ENCODE data around the gene LRFN4.
"Not testable (repeated sequence)": the region's sequence is repeated elsewhere in the genome, so short reads cannot be mapped to it uniquely, and the experiment has no call there.

LRFN4 gene

GRCh38 chr11:66856496-66857233, at the start of gene LRFN4:
TSS of gene LRFN4 (plus strand) at chr11:66857064. CDS start at chr11:66857745, 681 bp downstream.
- peak in 37 of 56 donors; percentile 34 to 97 (median 73) for DNase-seq

DNA sequence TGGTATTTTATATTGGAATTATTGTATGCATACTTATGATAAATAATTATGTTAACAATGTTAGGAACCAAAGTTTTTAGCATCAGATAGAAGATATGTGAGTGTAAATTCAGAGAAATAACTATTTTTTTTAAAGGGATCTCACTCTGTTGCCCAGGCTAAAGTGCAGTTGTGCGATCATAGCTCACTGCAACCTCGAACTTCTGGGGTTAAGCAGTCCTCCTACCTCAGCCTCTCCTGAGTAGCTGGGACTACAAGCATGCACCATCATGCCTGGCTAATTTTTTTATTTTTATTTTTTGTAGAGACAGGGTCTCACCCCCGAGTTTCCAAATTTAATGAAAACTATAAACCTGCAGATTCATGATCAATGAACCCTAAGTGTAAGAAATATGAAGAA, 47.3 kb upstream of the LRFN4 start:
- no peak for DNase-seq

GRCh38 chr11:66810576-66811185, 46.2 kb upstream of the LRFN4 start:
- DNase-seq = no peak

- no peak for DNase-seq
These were observed 42.2 kb upstream of the LRFN4 start for GRCh38 chr11:66814678-66815077.

- DNase-seq = no peak
These were observed 41.2 kb upstream of the LRFN4 start for GRCh38 chr11:66815646-66816045.

- DNase-seq = no peak
These were observed 38.5 kb upstream of the LRFN4 start for GRCh38 chr11:66818231-66818955.

- DNase-seq = no peak
These were observed 36.5 kb upstream of the LRFN4 start for GRCh38 chr11:66820381-66820780.

DNA sequence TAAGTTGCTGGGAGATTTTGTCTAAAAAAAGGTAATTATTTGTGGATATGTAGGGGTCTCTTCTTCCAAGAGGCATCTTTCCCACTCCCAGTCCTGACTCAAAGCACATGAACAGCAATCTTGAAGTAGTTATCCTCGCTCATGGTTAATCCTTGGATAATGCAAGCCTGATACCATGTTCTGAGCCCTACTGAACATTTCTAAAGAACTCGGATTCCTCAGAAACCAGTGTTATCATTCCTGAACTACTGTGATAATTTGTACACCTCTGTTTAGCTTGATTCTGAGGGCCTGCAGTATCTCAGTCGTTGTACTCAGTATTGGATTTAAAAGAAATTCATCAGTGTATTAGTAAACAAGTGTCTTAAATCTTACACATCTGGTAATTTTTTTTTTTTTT, 36.0 kb upstream of the LRFN4 start:
- DNase-seq = no peak

DNA sequence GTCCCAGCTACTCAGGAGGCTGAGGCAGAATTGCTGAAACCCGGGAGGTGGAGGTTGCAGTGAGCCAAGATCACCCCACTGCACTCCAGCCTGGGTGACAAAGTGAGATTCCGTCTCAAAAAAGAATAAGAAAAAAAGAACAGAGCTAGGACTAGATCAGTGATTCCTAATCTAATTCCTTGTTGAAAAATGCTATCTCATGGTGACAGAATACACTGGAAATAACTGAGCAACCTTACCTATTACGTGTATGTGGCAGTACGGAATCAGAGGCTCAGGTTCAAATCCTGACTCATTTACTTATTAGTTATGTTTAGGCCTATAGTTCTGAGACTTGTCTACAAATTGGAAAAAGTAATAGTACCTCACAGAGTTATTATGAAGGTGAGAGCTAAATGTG, 33.2 kb upstream of the LRFN4 start:
- DNase-seq = no peak

DNA sequence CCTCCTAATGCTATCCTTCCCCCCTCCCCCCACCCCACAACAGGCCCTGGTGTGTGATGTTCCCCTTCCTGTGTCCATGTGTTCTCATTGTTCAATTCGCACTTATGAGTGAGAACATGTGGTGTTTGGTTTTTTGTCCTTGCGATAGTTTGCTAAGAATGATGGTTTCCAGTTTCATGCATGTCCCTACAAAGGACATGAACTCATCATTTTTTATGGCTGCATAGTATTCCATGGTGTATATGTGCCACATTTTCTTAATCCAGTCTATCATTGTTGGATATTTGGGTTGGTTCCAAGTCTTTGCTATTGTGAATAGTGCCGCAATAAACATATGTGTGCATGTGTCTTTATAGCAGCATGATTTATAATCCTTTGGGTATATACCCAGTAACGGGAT, 32.3 kb upstream of the LRFN4 start:
- DNase-seq = not testable (repeated sequence)

- no peak for DNase-seq
These were observed 22.4 kb upstream of the LRFN4 start for GRCh38 chr11:66834539-66834845.

DNA sequence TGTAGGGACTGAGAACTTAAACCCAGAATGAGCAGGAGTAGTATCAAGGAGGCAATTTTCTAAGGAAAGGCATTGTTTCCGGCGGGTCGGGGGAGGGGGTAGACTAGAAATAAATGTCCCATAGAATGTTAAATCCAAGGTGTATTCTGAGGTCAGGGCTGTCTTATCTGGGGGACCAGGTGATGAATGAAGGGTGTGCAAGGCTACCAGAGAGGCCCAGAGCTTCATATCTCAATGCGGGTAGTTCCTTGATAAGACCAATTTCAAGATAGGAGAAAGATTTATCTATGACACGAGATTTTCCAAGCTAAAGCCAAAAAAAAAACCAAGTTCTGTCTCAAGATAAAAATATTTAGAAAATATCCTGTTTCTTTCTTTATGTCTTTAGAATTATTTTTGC, 21.9 kb upstream of the LRFN4 start:
- DNase-seq = no peak

DNA sequence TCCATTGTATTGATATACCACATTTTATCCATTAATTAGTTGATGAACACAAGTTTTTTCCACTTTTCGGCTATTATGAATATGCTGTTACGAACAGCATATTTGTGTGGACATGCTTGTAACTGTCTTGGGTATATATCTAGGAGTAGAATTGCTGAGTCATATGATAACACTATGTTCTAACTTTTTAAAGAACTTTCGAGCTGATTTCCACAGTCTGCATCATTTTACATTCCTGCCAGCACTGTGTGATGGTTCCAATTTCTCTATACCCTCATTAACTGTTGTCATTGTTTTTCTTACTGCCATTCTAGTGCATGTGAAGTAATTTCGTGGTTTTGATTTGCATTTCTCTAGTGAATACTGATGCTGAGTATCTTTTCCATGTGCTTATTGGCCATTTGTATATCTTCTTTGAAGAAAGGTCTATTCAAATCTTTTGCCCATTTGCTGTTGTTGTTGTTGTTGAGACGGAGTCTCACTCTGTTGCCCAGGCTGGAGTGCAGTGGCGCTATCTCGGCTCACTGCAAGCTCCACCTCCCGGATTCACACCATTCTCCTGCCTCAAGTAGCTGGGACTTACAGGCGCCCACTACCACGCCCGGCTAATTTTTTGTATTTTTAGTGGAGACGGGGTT, 21.0 kb upstream of the LRFN4 start:
- no peak for DNase-seq

DNA sequence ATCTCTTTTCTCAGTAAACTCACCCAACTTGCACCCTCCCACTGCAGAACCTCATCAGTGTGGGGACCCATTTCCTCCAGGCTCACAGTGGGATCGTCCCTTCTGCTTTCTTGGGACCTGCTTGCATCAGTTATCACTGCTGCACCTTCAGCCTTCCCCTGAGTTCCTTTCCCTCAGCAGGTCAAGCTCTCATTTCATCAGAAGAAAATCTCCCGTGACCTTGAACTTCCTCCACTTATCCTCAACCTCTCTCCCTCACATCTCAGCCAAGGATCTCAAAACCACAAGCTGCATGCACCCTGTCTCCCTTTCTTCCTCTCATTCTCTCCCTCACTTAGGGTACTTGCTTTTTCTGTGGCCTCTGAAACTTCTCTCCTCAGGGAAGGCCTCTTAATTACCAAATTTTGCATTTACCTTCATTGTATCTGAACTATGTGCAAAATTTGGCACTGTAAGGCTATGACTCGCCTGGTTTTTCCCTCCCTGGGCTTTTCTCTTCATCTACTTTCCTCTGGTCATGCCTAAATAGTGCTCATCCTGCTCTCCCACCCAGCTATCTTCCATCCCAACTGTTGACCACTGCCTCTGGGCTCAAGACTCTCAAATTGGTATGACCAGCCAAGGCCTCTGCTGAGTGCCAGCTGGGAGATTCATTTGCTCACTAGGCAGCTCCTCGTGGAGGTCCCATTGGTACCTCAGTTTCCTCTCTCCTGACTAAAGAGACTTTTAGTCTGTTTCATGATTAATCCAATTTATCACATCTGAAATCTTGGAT, 16.4 kb upstream of the LRFN4 start:
- DNase-seq = no peak

DNA sequence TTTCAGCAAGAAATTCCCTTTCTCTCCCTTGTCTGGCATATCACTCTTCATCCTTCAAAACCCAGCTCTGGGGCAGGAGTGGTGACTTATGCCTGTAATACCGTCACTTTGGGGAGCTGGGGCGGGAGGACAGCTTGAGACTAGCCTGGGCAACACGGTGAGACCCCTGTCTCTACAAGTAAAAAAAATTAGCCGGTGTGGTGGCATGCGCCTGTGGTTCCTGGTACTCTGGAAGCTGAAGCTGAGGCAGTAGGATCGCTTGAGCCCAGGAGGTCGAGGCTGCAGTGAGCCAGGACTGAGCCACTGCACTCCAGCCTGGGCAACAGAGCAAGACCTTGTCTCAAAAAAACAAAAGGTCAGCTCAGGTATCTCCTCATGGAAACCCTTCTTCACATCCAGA, 15.0 kb upstream of the LRFN4 start:
- DNase-seq = no peak

GRCh38 chr11:66842501-66842895, 14.4 kb upstream of the LRFN4 start:
- DNase-seq = no peak

DNA sequence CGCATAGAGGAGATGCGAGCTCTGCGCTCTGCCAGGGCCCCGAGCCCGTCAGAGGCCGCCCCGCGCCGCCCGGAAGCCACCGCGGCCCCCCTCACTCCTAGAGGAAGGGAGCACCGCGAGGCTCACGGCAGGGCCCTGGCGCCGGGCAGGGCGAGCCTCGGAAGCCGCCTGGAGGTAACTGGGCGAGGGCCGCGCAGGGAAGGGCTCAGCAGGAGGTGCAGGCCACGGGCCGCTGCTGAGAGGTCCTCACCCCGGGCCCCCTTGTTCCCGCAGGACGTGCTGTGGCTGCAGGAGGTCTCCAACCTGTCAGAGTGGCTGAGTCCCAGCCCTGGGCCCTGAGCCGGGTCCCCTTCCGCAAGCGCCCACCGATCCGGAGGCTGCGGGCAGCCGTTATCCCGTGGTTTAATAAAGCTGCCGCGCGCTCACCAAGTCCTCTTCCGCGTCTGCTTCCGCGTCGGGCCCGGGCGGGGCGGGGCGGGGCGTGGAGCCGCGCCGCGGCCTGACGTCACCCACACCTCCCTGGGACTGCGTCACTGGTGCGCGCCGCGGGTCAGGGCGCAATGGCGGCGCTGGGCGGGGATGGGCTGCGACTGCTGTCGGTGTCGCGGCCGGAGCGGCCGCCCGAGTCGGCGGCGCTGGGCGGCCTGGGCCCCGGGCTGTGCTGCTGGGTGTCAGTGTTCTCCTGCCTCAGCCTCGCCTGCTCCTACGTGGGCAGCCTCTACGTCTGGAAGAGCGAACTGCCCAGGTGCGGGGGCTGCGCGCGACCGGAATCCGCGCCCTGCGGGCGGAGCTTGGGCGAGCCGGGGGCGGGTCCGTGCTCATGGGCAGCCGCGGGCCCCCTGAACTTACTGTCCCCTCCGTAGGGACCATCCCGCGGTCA, 13.7 kb upstream of the LRFN4 start, which contains the start of gene RCE1:
Gene RCE1, plus strand, starts transcription at position 546 of the 880 bp plus-strand sequence. Its CDS starts 15 bp downstream, at position 561.
- peak; percentile 46 to 94 (median 79) for DNase-seq

GRCh38 chr11:66843776-66844495, 12.9 kb upstream of the LRFN4 start:
- no peak for DNase-seq

- no peak for DNase-seq
These were observed 12.2 kb upstream of the LRFN4 start for GRCh38 chr11:66844496-66845142.
